ENCODE results near the gene NEK3.
"Not testable (repeated sequence)": the region's sequence is repeated elsewhere in the genome, so short reads cannot be mapped to it uniquely, and the experiment has no call there.

The NEK3 gene

GRCh38 chr13:52092087-52092486 lies 67.3 kb downstream of the NEK3 start:
- Histone ChIP-seq H3K4me3 (replicated peaks; ENCODE audit: low read depth, low read length) (no peak overlapping the region), H3K27me3 (replicated peaks; ENCODE audit: control insufficient read depth, insufficient read depth, low read length) (no peaks in the 10 kb centered on the region; the same call in 1 of the 2 replicates), H3K36me3 (ENCODE audit: control insufficient read depth, insufficient read depth, low read length) (no peaks in the 10 kb centered on the region)
- TF ChIP-seq CTCF (IDR thresholded peaks at IDR 0.05; ENCODE audit: insufficient read depth, low read length, poor library complexity, severe bottlenecking), result no peak
- no peak for DNase-seq (ENCODE audit: extremely low read depth, insufficient read length)

GRCh38 chr13:52091473-52091872 lies 67.9 kb downstream of the NEK3 start:
- no peaks in the 10 kb centered on the region for H3K27me3 ChIP-seq (replicated peaks; ENCODE audit: control insufficient read depth, insufficient read depth, low read length)
- no peak for DNase-seq (ENCODE audit: extremely low read depth, insufficient read length)
- H3K4me3 ChIP-seq (replicated peaks; ENCODE audit: low read depth, low read length), result no peak overlapping the region
- no peak for TF ChIP-seq CTCF (IDR thresholded peaks at IDR 0.05; ENCODE audit: insufficient read depth, low read length, poor library complexity, severe bottlenecking)
- H3K36me3 ChIP-seq (ENCODE audit: control insufficient read depth, insufficient read depth, low read length), result no peaks in the 10 kb centered on the region

DNA sequence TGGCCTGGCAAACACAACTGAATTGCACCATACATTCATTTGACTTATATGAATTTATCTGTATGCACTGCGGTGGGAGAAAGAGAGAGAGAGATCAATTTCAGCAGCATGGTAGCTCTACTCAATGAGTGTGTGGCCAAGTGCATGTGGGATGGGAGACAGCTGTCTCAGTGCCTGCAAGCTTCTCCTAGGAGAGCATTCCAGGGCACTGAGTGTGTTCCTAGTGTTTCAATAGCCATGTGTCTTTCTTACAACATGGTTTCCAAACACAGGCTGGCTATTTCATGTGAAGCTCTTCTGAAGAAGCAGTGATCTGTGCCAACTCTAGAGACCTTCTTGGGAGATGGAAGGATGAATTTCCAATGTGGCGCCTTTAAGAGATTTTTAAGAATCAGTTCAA lies 74.0 kb downstream of the NEK3 start:
- Histone ChIP-seq H3K36me3 (ENCODE audit: control insufficient read depth, insufficient read depth, low read length) (no peaks in the 10 kb centered on the region), H3K27me3 (replicated peaks; ENCODE audit: control insufficient read depth, insufficient read depth, low read length) (no peaks in the 10 kb centered on the region), H3K4me3 (replicated peaks; ENCODE audit: low read depth, low read length) (no peak overlapping the region)
- no peak for DNase-seq (ENCODE audit: extremely low read depth, insufficient read length)
- TF ChIP-seq CTCF (IDR thresholded peaks at IDR 0.05; ENCODE audit: insufficient read depth, low read length, poor library complexity, severe bottlenecking), result no peak

DNA sequence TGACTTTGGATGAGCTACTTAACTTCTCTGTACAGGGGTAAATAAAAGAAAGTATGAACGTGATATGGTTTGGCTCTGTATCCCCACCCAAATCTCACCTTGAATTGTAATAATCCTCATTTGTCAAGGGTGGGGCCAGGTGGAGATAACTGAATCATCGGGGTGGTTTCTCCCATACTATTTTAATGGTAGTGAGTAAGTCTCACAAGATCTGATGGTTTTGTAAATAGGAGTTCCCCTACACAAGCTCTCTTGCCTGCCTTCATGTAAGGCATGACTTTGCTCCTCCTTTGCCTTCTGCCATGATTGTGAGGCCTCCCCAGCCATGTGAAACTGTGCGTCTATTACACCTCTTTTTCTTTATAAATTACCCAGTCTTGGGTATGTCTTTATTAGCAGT lies 74.4 kb downstream of the NEK3 start:
- H3K4me3 ChIP-seq (replicated peaks; ENCODE audit: low read depth, low read length); DNase-seq (ENCODE audit: extremely low read depth, insufficient read length); H3K27me3 ChIP-seq (replicated peaks; ENCODE audit: control insufficient read depth, insufficient read depth, low read length); H3K36me3 ChIP-seq (ENCODE audit: control insufficient read depth, insufficient read depth, low read length): not testable (repeated sequence)

Data from GM06990 (cell line).